H9 (cell line): ENCODE data around the gene C3orf20. TPM values are rescaled to one million over a fixed set of nuclear protein-coding genes. Genes with fewer than 3 reads are reported as not detected.

ENCODE experiments used
- DNase-seq: peaks from one replicate; pipeline ENCODE4 v3.0.0-alpha.2; 2017
- H2AFZ ChIP-seq: one replicate; pipeline ENCODE4 v1.6.1; 2013; ENCODE audit warnings: mild to moderate bottlenecking, low read length, control low read depth, moderate library complexity
- H2AK5ac ChIP-seq: 2 replicates; pipeline ENCODE4 v1.6.1; 2013; ENCODE audit warnings: low read length, control low read depth, mixed read lengths; ENCODE audit not compliant: insufficient read length
- H2BK120ac ChIP-seq: one replicate; pipeline ENCODE4 v1.6.1; 2013; ENCODE audit warnings: low read depth, mild to moderate bottlenecking, low read length, control low read depth, inconsistent platforms; ENCODE audit not compliant: poor library complexity, severe bottlenecking
- H2BK12ac ChIP-seq: 2 replicates; pipeline ENCODE4 v1.6.1; 2013; ENCODE audit warnings: low read length, control low read depth, mixed read lengths, low read depth; ENCODE audit not compliant: insufficient read length
- H2BK15ac ChIP-seq: 2 replicates; pipeline ENCODE4 v1.6.1; 2013; ENCODE audit warnings: low read depth, low read length, control low read depth
- H2BK20ac ChIP-seq: one replicate; pipeline ENCODE4 v1.6.1; 2013; ENCODE audit warnings: low read depth, mild to moderate bottlenecking, low read length, control low read depth, inconsistent platforms; ENCODE audit not compliant: poor library complexity, severe bottlenecking
- H2BK5ac ChIP-seq: 2 replicates; pipeline ENCODE4 v1.6.1; 2013; ENCODE audit warnings: low read length, control low read depth, mixed read lengths; ENCODE audit not compliant: insufficient read length
- H3K14ac ChIP-seq: 2 replicates; pipeline ENCODE4 v1.6.1; 2013; ENCODE audit warnings: low read length, control low read depth; ENCODE audit not compliant: insufficient read depth
- H3K18ac ChIP-seq: 2 replicates; pipeline ENCODE4 v1.6.1; 2013; ENCODE audit warnings: low read depth, mild to moderate bottlenecking, mixed read lengths, low read length, control low read depth; ENCODE audit not compliant: insufficient read length
- H3K23ac ChIP-seq: 2 replicates; pipeline ENCODE4 v1.6.1; 2013; ENCODE audit warnings: low read length, control low read depth, mixed read lengths, low read depth; ENCODE audit not compliant: insufficient read length
- H3K23me2 ChIP-seq: 2 replicates; pipeline ENCODE4 v1.6.1; 2013; ENCODE audit warnings: low read depth, mild to moderate bottlenecking, mixed read lengths, low read length, control low read depth; ENCODE audit not compliant: insufficient read length, poor library complexity, severe bottlenecking
- H3K27ac ChIP-seq: 2 replicates; pipeline ENCODE4 v1.5.1; 2013; ENCODE audit warnings: low read length, control low read depth, mixed read lengths, low read depth; ENCODE audit not compliant: insufficient read length
- H3K27me3 ChIP-seq: 2 replicates; pipeline ENCODE4 v1.6.1; 2013; ENCODE audit warnings: low read length, control low read depth, inconsistent platforms; ENCODE audit not compliant: insufficient read depth
- H3K4ac ChIP-seq: 2 replicates; pipeline ENCODE4 v1.6.1; 2013; ENCODE audit warnings: low read depth, mild to moderate bottlenecking, control low read depth, inconsistent platforms, low read length, moderate library complexity
- H3K4me1 ChIP-seq: 2 replicates; pipeline ENCODE4 v1.6.1; 2013; ENCODE audit warnings: low read length, control low read depth, inconsistent platforms; ENCODE audit not compliant: insufficient read depth
- H3K4me2 ChIP-seq: 2 replicates; pipeline ENCODE4 v1.6.1; 2013; ENCODE audit warnings: low read length, control low read depth, mixed read lengths; ENCODE audit not compliant: insufficient read length, insufficient read depth
- H3K56ac ChIP-seq: 2 replicates; pipeline ENCODE4 v1.6.1; 2013; ENCODE audit warnings: low read depth, mild to moderate bottlenecking, mixed read lengths, low read length, control low read depth; ENCODE audit not compliant: insufficient read length
- H3K79me1 ChIP-seq: 2 replicates; pipeline ENCODE4 v1.6.1; 2013; ENCODE audit warnings: low read depth, mild to moderate bottlenecking, moderate library complexity, low read length, control low read depth, inconsistent platforms; ENCODE audit not compliant: insufficient read depth, poor library complexity, severe bottlenecking
- H3K79me2 ChIP-seq: 2 replicates; pipeline ENCODE4 v1.6.1; 2013; ENCODE audit warnings: low read length, control low read depth, inconsistent platforms; ENCODE audit not compliant: insufficient read depth
- H3K9ac ChIP-seq: 2 replicates; pipeline ENCODE4 v1.6.1; 2013; ENCODE audit warnings: low read length, control low read depth, mixed read lengths; ENCODE audit not compliant: insufficient read length; ENCODE audit errors: extremely low read depth
- H3K9me3 ChIP-seq: one replicate; pipeline ENCODE4 v1.6.1; 2013; ENCODE audit warnings: low read depth, low read length, inconsistent platforms; ENCODE audit not compliant: control insufficient read depth
- H3T11ph ChIP-seq: one replicate; pipeline ENCODE4 v1.6.1; 2013; ENCODE audit warnings: mild to moderate bottlenecking, low read length, control low read depth, inconsistent platforms
- H4K20me1 ChIP-seq: one replicate; pipeline ENCODE4 v1.6.1; 2013; ENCODE audit not compliant: control insufficient read depth, insufficient read length, insufficient read depth
- H4K5ac ChIP-seq: 2 replicates; pipeline ENCODE4 v1.6.1; 2013; ENCODE audit warnings: low read depth, mild to moderate bottlenecking, mixed read lengths, low read length, control low read depth; ENCODE audit not compliant: insufficient read length
- H4K8ac ChIP-seq: replicated peaks from 2 replicates; pipeline ENCODE4 v1.6.1; 2013; ENCODE audit warnings: low read length, control low read depth, mixed read lengths, low read depth; ENCODE audit not compliant: insufficient read length
- H4K91ac ChIP-seq: 2 replicates; pipeline ENCODE4 v1.6.1; 2013; ENCODE audit warnings: low read depth, mild to moderate bottlenecking, moderate library complexity, mixed read lengths, low read length, control low read depth; ENCODE audit not compliant: insufficient read length
- H3K27ac Mint-ChIP-seq, 3 experiments: 2 replicates in 2 of 3; 3 replicates in 1 of 3; pipeline ENCODE4 v1.8.0; 2020 to 2021; ENCODE audit warnings: mixed read lengths in 3 of 3, mild to moderate bottlenecking in 1 of 3, moderate library complexity in 1 of 3
- H3K27me3 Mint-ChIP-seq: 2 replicates; pipeline ENCODE4 v1.8.0; 2021; ENCODE audit warnings: low read depth, mild to moderate bottlenecking, moderate library complexity, mixed read lengths
- H3K36me3 Mint-ChIP-seq, 3 experiments: 2 replicates in 2 of 3; 3 replicates in 1 of 3; pipeline ENCODE4 v1.8.0; 2020 to 2021; ENCODE audit warnings: low read depth in 3 of 3, mixed read lengths in 3 of 3; ENCODE audit not compliant: insufficient read depth in 1 of 3
- H3K4me1 Mint-ChIP-seq, 2 experiments: 2 replicates each; pipeline ENCODE4 v1.8.0; 2020; ENCODE audit warnings: mixed read lengths in 2 of 2
- H3K4me3 Mint-ChIP-seq, 2 experiments: 2 replicates in 1 of 2; 3 replicates in 1 of 2; pipeline ENCODE4 v1.8.0; 2020 to 2021; ENCODE audit warnings: mild to moderate bottlenecking in 2 of 2, mixed read lengths in 2 of 2, moderate library complexity in 1 of 2
- H3K9me3 Mint-ChIP-seq, 2 experiments: 2 replicates in 1 of 2; 3 replicates in 1 of 2; pipeline ENCODE4 v1.8.0; 2020; ENCODE audit warnings: mild to moderate bottlenecking in 2 of 2, mixed read lengths in 2 of 2, moderate library complexity in 1 of 2
- CTCF ChIP-seq: fragments of 200-600 bp; sonication (generic); conservative IDR thresholded peaks from 3 replicates; pipeline ENCODE4 v1.8.0; 2021; ENCODE audit warnings: antibody characterized with exemption, mild to moderate bottlenecking
- WGBS: extraction: QIAGEN DNeasy Blood & Tissue Kit; methylation state at CpG from one replicate; pipeline ENCODE4 v1.1.7; 2013; ENCODE audit warnings: missing lambda C conversion rate, low lambda C conversion rate, mixed read lengths; ENCODE audit not compliant: insufficient read length; ENCODE audit errors: extremely low coverage; 5-methylcytosine and 5-hydroxymethylcytosine counted together
- total RNA-seq: library from RNA; stranded (reverse); gene quantifications from 2 replicates; pipeline ENCODE4 v1.2.1, GENCODE V29; 2021

C3orf20 gene
- total RNA-seq, 1 experiment from 2014 or later, result not detected

GRCh38 chr3:14795996-14796395 lies 121.1 kb downstream of the C3orf20 start:
- Histone ChIP-seq H3K14ac (no peak overlapping the region), H4K5ac (no peak overlapping the region), H3K79me1 (no peaks in the 10 kb centered on the region), H3K79me2 (no peaks in the 10 kb centered on the region), H3K18ac (no peak overlapping the region), H4K20me1 (no peaks in the 10 kb centered on the region), H2BK120ac (no peak overlapping the region), H3T11ph (no peak overlapping the region), H3K56ac (no peak overlapping the region), H2BK5ac (no peak overlapping the region), H3K4ac (no peak overlapping the region), H4K8ac (no peak overlapping the region), H3K9ac (no peak overlapping the region), H3K4me2 (no peak overlapping the region), H2AFZ (no peak overlapping the region), H2BK20ac (no peak overlapping the region), H3K23ac (no peak overlapping the region), H3K23me2 (no peaks in the 10 kb centered on the region), H4K91ac (no peak overlapping the region), H3K4me1 (no peaks in the 10 kb centered on the region), H3K9me3 (no peaks in the 10 kb centered on the region), H2AK5ac (no peak overlapping the region), H3K27me3 (no peaks in the 10 kb centered on the region), H3K27ac (no peak overlapping the region), H2BK12ac (no peak overlapping the region), H2BK15ac (no peak overlapping the region)
- Mint-ChIP-seq H3K36me3 (no peaks in the 10 kb centered on the region), H3K27me3 (peaks cover 9% of the 10 kb centered on the region), H3K27ac (no peak overlapping the region), H3K4me1 (peaks cover 2 to 39% of the 10 kb centered on the region in 2 experiments), H3K9me3 (no peaks in the 10 kb centered on the region), H3K4me3 (no peak overlapping the region)
- no peak for DNase-seq
- TF ChIP-seq CTCF, result no peak
- no CpG with 5 or more reads among the region's 2 CpGs for WGBS
